GM18526 (cell line): ENCODE data around the gene VPS52.

Experiments used
- POLR2A ChIP-seq: IDR thresholded peaks from 3 replicates; pipeline ENCODE4 v1.6.1; 2011; ENCODE audit not compliant: insufficient read length; ENCODE audit errors: extremely low read depth

Gene VPS52, protein sequence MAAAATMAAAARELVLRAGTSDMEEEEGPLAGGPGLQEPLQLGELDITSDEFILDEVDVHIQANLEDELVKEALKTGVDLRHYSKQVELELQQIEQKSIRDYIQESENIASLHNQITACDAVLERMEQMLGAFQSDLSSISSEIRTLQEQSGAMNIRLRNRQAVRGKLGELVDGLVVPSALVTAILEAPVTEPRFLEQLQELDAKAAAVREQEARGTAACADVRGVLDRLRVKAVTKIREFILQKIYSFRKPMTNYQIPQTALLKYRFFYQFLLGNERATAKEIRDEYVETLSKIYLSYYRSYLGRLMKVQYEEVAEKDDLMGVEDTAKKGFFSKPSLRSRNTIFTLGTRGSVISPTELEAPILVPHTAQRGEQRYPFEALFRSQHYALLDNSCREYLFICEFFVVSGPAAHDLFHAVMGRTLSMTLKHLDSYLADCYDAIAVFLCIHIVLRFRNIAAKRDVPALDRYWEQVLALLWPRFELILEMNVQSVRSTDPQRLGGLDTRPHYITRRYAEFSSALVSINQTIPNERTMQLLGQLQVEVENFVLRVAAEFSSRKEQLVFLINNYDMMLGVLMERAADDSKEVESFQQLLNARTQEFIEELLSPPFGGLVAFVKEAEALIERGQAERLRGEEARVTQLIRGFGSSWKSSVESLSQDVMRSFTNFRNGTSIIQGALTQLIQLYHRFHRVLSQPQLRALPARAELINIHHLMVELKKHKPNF

GRCh38 chr6:33271468-33272274 lies at the start of gene VPS52, which contains the start of gene RPS18:
Gene VPS52 (minus strand): TSS chr6:33271876. CDS start chr6:33271675, 201 bp downstream.
Gene RPS18 (plus strand): TSS chr6:33272075. CDS start chr6:33272120, 45 bp downstream.
- peak; percentile 99 for TF ChIP-seq POLR2A

GRCh38 chr6:33321227-33321626 lies 49.6 kb upstream of the VPS52 start:
- no peak for TF ChIP-seq POLR2A

- TF ChIP-seq POLR2A = no peak
Observed at GRCh38 chr6:33320315-33321181, 48.9 kb upstream of the VPS52 start.

GRCh38 chr6:33319939-33320314 lies 48.3 kb upstream of the VPS52 start:
- no peak for TF ChIP-seq POLR2A

DNA sequence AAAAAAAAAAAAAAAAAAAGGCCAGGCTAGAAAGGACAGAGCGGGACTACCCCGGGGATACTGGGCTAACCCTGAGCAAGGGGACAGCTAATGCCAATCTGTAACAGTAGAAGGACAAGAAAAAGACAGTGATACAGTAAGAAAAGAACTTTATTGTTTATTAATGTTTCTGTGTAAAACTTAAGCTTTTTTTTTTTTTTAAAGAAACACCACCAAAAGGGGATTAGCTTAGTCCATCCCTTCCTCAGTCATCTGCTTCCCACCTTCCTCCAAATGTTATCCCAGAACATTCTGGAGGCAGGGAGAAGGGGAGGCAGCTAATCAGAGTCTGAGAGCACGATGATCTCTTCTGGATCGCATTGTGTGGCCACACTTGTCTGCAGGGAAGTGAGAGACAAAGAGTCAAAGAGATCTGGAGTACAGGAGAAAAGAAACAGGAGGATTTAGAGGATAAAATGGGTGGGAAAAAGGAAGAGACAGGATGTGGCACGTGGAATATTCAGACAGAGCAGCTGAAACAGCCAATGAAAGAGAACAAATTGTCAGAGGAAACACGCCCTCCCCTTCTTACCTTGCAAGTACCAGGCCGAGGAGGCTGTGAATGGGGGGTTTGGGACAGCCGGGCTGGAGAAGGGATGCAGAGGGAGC lies 46.9 kb upstream of the VPS52 start:
- TF ChIP-seq POLR2A = no peak

GRCh38 chr6:33317669-33318425 lies 46.2 kb upstream of the VPS52 start, which contains the start of gene ZBTB22:
Gene ZBTB22 (minus strand): TSS chr6:33317744. CDS start chr6:33316916, 828 bp downstream.
- TF ChIP-seq POLR2A = peak; percentile 39

DNA sequence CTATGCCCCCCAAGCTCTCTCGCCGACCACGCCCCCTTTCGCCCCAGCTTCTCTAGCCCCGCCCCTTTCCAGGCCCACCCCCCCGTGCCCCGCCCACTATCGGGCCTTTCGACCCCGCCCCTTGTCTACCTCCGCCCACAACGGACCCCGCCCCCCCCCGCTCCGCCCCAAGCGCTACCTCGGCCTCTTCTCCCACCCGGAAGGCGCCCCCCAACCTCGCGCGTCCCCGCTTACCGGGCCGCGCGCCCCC lies 45.7 kb upstream of the VPS52 start:
- TF ChIP-seq POLR2A = no peak

DNA sequence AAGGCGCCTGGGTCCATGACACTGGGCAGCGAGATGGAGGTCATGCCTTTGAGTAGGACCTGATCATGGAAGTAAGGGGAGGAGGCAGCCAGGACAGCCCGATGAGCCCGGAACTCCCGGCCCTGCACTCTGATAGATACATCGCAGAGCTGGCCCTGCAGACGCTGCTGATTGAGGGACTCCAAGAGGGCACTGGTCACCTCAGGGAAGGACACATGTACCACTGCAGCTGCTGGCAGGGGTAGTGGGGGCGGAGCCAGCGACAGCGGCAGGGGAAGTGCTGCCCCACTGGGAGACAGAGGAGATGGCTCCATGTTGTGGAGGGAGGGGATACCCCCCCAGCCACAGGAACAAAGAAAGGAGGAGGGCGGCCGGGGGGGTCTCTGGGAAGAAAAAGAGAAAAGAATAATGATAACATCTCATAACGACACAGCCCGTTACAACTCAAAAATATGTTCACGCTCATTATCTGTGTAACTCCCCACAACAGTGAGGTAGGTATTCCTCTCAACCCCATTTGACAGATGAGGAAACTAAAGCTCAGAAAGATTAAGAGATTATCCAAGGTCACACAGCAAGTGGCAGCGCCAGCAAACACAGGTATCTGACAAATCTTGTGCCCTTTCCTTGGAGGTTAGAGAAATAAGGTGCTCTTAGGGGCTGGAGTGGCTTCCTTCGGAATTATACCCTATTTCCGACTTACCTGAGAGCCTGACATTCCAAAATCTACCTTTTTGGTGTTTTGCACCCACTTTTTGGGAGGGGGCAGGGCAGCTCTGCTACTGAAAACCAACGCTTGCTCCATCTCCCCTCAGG lies 45.1 kb upstream of the VPS52 start:
- no peak for TF ChIP-seq POLR2A

DNA sequence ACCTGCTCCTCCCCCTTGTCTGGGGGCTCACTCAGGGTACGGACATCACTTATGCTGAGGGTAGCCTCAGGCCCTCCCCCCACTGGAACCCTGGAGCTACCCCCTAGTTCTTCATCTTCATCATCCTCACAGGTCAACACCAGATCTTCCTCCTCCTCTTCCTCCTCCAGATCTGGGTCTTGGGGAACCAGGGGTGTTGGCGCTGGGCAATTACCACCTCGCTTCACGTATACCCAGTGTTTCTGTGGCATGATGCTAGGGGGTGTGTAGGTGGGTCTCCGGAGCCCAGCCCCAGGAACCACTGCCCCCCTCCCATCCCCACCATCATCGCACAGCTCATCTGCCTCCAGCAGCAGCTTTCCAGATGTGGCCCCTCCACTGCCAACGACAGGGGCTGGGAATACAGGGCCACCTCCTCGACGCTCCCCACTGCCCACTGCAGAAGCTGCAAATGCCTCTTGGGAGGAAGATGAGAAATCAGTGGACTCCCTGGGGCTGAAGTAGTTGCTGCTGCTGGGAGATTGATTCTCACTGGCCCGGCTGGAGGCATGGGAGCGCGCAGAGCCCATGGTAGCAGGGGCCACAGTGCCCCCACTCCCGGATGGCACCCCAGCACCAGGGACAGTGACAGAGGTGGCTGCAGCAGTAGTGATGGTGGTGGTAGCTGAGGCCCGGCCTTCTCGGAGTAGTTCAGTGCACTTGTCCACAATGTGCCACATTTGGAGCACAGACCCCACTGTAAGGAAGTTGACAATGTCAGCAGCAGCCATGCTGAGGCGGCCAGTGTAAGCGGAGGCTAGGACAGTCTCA lies 44.3 kb upstream of the VPS52 start:
- TF ChIP-seq POLR2A = no peak

GRCh38 chr6:33314943-33315792 lies 43.5 kb upstream of the VPS52 start:
- TF ChIP-seq POLR2A = no peak

GRCh38 chr6:33314515-33314942 lies 42.9 kb upstream of the VPS52 start:
- TF ChIP-seq POLR2A = no peak
